ENCODE data around the gene ATP6AP1.

Gene ATP6AP1

DNA sequence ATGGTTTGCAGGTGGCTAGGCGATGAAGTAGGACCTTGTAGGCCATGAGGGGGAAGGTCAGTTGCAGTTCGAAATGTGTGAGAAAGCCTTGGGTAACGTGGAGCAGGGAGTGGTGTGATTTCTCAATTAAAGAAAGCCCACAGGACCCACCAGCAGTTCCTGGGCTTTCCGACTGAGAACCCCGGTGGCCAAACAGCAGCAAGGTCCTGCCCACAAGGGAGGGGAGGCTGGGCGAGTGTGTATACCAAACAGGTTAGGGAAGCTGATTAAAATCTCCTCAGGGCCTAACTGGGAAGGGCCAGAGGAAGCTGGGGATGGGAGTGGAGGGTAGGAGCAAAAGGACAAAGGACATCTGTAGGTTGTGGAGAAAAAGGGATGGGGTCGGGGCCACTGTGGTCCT is 2.4 kb downstream of the ATP6AP1 start:
- DNase-seq, result peak; percentile 70 to 84

DNA sequence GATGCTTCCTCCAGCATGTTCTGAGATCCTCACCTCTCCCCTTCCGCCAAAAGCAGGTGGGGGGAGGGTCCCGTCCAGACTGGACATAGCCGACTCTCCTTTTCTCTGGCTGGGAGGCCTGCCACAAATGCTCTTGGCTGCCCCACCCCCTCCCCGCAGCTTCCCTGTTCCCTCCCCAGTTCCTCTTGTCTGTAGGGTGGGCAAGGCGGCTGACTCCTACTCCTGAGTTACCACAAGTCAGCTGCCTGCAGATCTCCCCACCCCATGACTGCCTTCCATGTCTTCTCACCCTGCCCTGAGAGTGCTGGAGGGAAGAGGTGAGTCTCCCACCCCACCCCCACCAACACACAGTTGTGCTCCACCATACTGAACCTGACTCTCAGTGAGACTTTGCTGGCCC is 2.9 kb downstream of the ATP6AP1 start:
- peak; percentile 80 to 90 for DNase-seq

DNA sequence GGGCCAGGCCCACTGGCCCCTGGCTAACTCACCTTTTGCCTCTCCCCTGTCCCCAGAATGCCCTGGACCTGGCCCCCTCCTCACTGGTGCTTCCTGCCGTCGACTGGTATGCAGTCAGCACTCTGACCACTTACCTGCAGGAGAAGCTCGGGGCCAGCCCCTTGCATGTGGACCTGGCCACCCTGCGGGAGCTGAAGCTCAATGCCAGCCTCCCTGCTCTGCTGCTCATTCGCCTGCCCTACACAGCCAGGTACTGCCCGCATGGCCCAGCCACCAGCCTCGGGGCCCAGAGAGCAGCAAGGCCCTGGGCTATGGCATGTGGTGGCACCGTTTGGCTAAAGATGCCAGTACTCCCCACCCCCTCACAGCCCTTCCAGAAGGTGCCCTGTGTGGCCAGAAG is 3.7 kb downstream of the ATP6AP1 start:
- no peak for DNase-seq

- no peak for DNase-seq
Measured at GRCh38 chrX:154433605-154434004, 5.1 kb downstream of the ATP6AP1 start.

DNA sequence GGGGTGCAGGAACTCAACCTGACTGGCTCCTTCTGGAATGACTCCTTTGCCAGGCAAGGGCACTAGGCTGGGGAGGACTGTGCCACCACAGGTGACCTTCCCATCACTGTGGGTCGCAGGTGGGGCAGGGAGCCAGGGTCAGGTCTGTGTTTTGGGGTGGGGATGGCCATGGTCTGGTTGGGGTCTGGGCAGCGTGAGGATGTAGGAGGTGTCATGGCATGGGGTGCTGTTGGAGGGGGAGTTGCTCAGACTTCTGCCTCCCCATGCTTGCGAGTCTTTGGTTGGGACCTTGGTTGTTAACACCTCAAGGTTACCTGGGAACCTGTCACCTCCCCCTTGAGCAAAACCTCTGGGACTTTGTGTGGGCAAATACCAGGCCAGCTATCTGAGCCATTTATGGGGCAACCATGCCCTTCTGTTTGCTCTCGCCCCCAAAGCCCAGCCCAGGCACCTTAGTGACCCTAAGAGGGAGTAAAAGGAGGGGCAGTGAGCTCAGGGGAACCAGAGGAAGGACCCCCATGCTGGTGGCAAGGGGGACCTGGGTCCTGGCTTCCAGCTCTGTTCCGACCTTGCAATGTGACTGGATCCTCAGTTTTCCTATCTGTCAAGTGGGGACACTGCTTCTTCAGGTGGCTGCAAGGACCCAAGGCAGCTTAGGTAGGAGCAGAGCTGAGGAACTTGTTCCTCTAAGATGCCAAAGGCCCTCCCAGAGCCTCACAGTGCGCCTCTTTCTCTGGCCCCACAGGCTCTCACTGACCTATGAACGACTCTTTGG is 6.1 kb downstream of the ATP6AP1 start:
- DNase-seq, result no peak

- DNase-seq, result no peak
Measured at GRCh38 chrX:154435171-154435733, 6.8 kb downstream of the ATP6AP1 start.

DNA sequence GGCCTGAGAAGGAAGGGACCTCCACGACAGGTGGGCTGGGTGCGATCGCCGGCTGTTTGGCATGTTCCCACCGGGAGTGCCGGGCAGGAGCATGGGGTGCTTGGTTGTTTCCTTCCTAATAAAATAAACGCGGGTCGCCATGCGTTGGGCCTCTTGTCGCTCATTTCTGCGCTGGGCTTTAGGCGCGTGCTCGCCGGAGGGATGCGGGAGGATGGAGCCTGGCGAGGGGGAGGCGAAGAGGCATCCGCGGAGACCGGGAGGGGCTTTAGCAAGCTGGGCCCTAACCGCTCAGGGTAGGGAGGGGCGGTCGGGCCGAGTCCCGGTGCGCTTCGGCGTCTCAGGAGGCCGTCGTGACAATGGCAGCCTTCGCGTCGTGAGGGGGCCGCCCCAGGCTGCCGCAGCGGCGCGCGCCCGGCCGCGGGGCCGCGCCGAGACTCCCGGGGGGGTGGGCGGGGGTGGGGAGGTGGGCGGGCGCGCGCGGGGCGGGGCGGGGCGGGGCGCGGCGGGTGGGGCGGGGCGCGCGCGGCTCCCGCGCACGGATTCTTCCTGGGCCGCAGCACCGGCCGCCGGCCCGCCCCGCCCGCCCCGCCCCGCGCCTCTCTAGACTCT is 8.0 kb downstream of the ATP6AP1 start:
- DNase-seq, result peak in 1 of 2 donors; percentile 51

GRCh38 chrX:154436983-154437752 is 8.7 kb downstream of the ATP6AP1 start, which contains the start of gene GDI1:
GDI1 (plus strand) TSS chrX:154437154; CDS start chrX:154437255, 101 bp downstream.
- DNase-seq, result peak in 1 of 2 donors; percentile 37

DNA sequence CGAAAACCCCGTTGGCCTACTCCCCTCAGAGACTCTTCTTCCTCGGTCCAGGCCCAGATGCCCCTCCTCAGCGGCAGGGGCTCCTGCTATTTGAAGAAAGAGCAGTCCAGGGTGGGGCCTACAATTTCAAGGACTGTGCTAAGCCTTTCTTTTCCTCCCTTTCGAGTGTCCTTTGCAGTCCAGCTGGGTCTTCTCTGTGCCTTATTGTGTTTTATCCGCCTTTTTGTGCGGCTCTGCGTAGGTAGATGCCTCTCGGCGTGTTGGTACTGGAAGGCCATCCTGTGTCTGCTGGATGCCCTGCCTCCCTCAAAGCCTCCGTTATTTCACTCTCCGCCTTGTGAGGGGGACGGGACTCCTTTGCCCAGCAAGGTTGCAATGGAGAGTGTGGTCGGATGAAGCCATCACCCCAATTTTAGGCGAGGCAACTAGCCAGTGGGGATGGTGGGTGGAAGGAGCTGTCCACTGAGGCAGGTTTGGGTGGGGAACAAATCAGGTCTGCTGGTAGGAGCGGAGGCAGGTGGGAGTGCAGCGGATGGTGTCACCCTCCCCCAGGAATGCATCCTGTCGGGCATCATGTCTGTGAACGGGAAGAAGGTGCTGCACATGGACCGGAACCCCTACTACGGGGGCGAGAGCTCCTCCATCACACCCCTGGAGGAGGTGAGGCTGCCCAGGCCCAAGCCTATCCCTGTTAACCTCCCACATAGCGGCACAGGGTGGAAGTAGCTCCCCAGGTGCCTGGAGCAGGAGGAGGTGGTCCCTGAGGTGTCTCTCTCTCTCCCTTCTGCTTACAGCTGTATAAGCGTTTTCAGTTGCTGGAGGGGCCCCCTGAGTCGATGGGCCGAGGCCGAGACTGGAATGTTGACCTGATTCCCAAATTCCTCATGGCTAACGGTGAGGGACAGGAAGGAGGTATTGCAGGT is 9.8 kb downstream of the ATP6AP1 start:
- no peak for DNase-seq

DNA sequence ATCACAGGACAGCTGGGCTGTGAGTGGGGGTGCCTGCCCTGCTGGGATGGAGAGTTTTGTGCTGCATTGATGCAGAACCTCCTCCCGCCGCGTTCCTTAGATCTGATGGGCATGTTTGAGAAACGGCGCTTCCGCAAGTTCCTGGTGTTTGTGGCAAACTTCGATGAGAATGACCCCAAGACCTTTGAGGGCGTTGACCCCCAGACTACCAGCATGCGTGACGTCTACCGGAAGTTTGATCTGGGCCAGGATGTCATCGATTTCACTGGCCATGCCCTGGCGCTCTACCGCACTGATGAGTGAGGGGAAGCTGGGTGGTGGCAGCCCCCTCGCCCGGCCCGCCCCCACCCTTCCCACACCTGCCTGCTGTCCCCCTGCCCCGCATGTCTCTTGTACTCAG is 11.4 kb downstream of the ATP6AP1 start:
- no peak for DNase-seq

- no peak for DNase-seq
Measured at GRCh38 chrX:154440623-154441357, 12.3 kb downstream of the ATP6AP1 start.

GRCh38 chrX:154441564-154441963 is 13.1 kb downstream of the ATP6AP1 start:
- DNase-seq, result no peak

DNA sequence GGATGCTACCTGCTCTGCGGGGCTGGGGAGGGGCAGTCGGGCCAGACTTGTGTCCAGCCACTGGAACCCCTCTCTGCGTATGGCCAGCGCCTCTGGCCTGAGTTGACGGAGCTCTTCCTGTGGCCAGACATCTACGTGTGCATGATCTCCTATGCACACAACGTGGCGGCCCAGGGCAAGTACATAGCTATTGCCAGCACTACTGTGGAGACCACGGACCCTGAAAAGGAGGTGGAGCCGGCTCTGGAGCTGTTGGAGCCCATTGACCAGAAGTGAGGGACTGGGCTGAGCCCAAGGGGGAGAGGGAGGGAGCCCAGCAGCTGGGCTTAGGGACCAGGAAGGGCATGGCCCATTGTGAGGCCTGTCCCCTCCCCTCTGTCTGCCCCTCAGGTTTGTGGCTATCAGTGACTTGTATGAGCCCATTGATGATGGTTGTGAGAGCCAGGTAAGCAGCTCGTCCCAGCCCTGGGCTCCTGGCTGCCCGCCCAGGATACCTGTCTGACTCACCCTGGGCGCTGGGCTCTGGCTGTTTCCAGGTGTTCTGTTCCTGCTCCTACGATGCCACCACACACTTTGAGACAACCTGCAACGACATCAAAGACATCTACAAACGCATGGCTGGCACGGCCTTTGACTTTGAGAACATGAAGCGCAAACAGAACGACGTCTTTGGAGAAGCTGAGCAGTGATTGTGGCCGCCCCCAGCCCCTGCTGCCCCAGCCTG is 13.7 kb downstream of the ATP6AP1 start:
- no peak for DNase-seq

DNA sequence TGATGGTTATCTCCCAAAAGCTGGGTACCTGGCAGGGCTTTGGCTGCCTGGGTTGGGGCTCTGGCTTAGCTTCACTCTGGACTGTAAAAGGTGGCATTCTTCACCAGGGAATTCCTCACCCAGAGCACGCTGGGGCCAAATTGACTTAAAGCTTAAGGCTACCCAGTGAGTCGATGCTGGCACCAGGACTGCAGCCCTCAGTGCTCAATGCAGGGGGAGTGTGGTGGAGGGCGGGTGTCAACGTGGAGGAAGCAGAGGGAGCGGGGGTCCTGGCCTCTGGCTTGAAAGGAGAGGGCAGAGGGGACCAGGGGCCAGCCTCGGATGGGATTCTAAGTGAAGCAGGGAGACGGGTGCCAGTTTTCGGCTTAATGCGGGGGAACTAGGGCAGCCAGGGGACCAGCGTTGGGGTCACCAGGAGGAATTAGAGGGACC is 15.0 kb downstream of the ATP6AP1 start:
- no peak for DNase-seq

GRCh38 chrX:154443992-154444754 is 15.7 kb downstream of the ATP6AP1 start, which contains the start of gene FAM50A:
FAM50A (plus strand) TSS chrX:154444141; CDS start chrX:154444236, 95 bp downstream.
- peak; percentile 55 to 80 for DNase-seq

GRCh38 chrX:154444755-154445246 is 16.3 kb downstream of the ATP6AP1 start:
- DNase-seq, result no peak

GRCh38 chrX:154445776-154446175 is 17.3 kb downstream of the ATP6AP1 start:
- DNase-seq, result no peak

DNA sequence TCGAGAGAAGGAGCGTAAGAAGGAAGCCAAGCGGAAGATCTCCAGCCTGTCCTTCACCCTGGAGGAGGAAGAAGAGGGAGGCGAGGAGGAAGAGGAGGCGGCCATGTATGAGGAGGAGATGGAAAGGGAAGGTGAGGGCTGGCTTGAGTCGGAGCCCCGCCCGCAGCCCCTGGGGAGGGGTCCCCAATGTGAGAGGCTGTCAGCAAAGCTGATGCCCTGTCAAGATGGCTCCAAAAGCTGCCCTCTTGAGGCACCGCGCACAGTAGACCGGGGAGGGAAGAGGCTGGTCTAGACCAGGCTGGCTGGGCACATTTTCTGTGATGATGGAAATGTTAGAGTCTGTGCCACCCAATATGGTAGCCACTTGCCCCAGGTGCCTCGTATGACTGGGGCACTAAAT is 18.0 kb downstream of the ATP6AP1 start:
- no peak for DNase-seq

DNA sequence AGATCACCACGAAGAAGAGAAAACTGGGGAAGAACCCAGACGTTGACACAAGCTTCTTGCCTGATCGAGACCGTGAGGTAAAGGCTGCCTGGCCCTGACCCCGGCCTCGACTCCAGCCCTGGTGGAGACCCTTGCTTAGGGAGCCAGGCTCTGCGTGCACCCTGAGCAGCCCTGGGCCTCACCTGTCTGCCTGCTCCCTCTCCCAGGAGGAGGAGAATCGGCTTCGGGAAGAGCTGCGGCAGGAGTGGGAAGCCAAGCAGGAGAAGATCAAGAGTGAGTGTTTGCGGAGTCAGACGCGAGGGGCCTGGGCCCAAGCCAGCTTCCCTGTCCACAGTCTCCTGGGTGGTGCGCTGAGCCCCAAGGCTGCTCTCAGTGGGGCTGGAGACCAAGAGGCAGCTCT is 20.0 kb downstream of the ATP6AP1 start:
- no peak for DNase-seq
